NT2/D1 (cell line): ENCODE measurements around the gene EPN2.

Experiments used
- SUZ12 ChIP-seq: IDR thresholded peaks from 2 replicates; pipeline ENCODE4 v1.6.1; 2011; ENCODE audit not compliant: insufficient read length, insufficient read depth; ENCODE audit errors: extremely low read depth
- ZNF274 ChIP-seq: IDR thresholded peaks from 2 replicates; pipeline ENCODE4 v1.6.1; 2011; ENCODE audit warnings: mild to moderate bottlenecking, low read depth, low read length

- no peak for TF ChIP-seq ZNF274
- no peak for TF ChIP-seq SUZ12
Observed at GRCh38 chr17:19348081-19348650, 111.0 kb downstream of the EPN2 start.
